ENCODE data around the gene FABP3. TPM values are rescaled to one million over a fixed set of nuclear protein-coding genes. Genes with fewer than 3 reads are reported as not detected.

The FABP3 gene
- total RNA-seq, 2 donors from 2014 or later, result 3.0 to 3.4 TPM

DNA sequence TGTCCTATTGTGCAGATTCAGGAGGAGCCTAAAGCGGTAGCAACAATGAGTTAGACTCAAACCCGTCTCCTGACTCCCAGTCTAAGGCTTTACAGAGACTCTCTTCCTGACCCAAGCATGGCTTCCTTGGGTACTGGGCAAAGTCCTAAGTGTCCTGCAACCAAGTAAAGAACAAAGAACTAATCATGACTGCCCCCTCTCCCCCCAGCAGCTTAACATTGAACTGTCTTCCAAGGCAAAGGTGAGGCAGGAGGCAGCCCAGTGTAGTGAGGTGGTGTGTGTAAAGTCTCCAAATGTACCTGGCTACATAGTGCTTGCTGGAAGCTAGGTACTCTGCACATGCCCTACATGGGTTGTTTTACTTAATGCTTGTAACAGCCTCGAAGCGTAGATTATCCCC lies 2.3 kb downstream of the FABP3 start:
- no peak overlapping the region for H3K4me3 Mint-ChIP-seq
- Histone ChIP-seq H3K9ac (ENCODE audit: extremely low read depth, low read length, poor library complexity, severe bottlenecking) (no peak overlapping the region), H3K9me3 (ENCODE audit: control insufficient read depth, low read length) (no peaks in the 10 kb centered on the region), H3K27me3 (ENCODE audit: control insufficient read depth, insufficient read depth, low read length, poor library complexity, severe bottlenecking) (no peaks in the 10 kb centered on the region), H3K4me3 (ENCODE audit: low read length) (no peak overlapping the region), H3K36me3 (ENCODE audit: control insufficient read depth, insufficient read depth, low read length) (peaks cover 20% of the 10 kb centered on the region), H3K4me1 (ENCODE audit: control insufficient read depth, insufficient read depth, low read length) (peaks cover 24% of the 10 kb centered on the region), H3K27ac (ENCODE audit: low read depth, low read length) (no peak overlapping the region)
- H3K27ac Mint-ChIP-seq, result no peak overlapping the region
- no peak for DNase-seq
- H3K27me3 Mint-ChIP-seq (ENCODE audit: insufficient read depth), result peaks cover 6% of the 10 kb centered on the region
- peaks cover 10% of the 10 kb centered on the region for H3K36me3 Mint-ChIP-seq (ENCODE audit: low read depth)
- TF ChIP-seq, protein P1, sequence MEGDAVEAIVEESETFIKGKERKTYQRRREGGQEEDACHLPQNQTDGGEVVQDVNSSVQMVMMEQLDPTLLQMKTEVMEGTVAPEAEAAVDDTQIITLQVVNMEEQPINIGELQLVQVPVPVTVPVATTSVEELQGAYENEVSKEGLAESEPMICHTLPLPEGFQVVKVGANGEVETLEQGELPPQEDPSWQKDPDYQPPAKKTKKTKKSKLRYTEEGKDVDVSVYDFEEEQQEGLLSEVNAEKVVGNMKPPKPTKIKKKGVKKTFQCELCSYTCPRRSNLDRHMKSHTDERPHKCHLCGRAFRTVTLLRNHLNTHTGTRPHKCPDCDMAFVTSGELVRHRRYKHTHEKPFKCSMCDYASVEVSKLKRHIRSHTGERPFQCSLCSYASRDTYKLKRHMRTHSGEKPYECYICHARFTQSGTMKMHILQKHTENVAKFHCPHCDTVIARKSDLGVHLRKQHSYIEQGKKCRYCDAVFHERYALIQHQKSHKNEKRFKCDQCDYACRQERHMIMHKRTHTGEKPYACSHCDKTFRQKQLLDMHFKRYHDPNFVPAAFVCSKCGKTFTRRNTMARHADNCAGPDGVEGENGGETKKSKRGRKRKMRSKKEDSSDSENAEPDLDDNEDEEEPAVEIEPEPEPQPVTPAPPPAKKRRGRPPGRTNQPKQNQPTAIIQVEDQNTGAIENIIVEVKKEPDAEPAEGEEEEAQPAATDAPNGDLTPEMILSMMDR (conservative IDR thresholded peaks at IDR 0.05), result no peak
- H3K4me1 Mint-ChIP-seq, result peaks cover 47% of the 10 kb centered on the region
- H3K9me3 Mint-ChIP-seq, result no peaks in the 10 kb centered on the region
- WGBS, 2 experiments (ENCODE audit: insufficient coverage in 1 of 2, insufficient read length in 1 of 2), result 89 to 95% methylated on average over 4 of the region's 4 CpGs

DNA sequence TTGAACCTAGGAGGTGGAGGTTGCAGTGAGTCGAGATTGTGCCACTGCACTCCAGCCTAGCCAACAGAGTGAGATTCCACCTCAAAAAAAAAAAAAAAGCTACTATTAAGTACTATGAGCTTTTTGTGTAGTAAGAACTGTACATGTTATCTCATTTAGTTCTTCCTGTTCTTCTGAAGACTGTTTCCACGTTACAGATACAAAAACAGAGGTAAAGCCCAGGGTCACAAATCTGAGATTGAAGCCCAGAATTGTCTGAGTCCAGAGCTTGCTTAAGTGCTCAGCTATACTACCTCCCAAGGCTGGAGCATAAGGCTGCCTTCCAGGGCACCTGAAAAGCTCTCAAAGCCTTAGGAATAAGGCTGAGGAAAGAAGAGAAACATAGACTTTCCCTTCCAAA lies 2.9 kb downstream of the FABP3 start:
- TF ChIP-seq, protein P1 (conservative IDR thresholded peaks at IDR 0.05), result no peak
- WGBS, 2 experiments (ENCODE audit: insufficient coverage in 1 of 2, insufficient read length in 1 of 2), result 89% methylated on average over 1 of the region's 2 CpGs; no CpG with 5 or more reads in 1 of the 2 experiments
- no peak overlapping the region for H3K4me3 ChIP-seq (ENCODE audit: low read length)
- H3K4me1 Mint-ChIP-seq, result peaks cover 47% of the 10 kb centered on the region
- no peaks in the 10 kb centered on the region for H3K27me3 ChIP-seq (ENCODE audit: control insufficient read depth, insufficient read depth, low read length, poor library complexity, severe bottlenecking)
- H3K36me3 ChIP-seq (ENCODE audit: control insufficient read depth, insufficient read depth, low read length), result peaks cover 25% of the 10 kb centered on the region
- H3K4me1 ChIP-seq (ENCODE audit: control insufficient read depth, insufficient read depth, low read length), result peaks cover 27% of the 10 kb centered on the region
- H3K9ac ChIP-seq (ENCODE audit: extremely low read depth, low read length, poor library complexity, severe bottlenecking), result no peak overlapping the region
- H3K36me3 Mint-ChIP-seq (ENCODE audit: low read depth), result peaks cover 13% of the 10 kb centered on the region
- H3K27ac Mint-ChIP-seq, result no peak overlapping the region
- H3K4me3 Mint-ChIP-seq, result no peak overlapping the region
- no peak for DNase-seq
- peaks cover 6% of the 10 kb centered on the region for H3K27me3 Mint-ChIP-seq (ENCODE audit: insufficient read depth)
- H3K27ac ChIP-seq (ENCODE audit: low read depth, low read length), result no peak overlapping the region
- no peaks in the 10 kb centered on the region for H3K9me3 ChIP-seq (ENCODE audit: control insufficient read depth, low read length)
- H3K9me3 Mint-ChIP-seq, result no peaks in the 10 kb centered on the region

DNA sequence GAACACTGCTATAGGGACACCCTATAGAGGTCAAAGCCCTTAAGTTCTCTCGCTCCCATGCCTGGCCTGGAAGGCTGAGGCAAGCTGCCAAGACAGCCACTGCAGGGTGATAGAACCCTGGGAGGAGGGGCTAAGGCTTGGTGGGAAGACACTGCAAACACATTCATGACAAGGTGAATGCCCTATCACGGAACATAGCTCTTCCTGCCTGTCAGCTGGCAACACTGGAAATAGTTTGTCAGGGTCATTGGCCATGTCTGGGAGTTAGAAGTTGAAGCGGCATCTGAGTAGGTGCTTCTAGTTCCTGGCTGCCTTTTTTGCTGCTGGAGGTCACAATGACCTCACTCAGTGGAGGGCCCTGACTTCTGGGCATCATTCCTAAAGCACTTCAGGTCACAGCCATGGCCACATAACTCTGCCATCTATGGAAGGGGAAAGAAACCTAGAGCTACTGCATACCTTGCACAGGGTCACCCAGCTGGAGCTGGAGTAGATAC lies 4.2 kb downstream of the FABP3 start:
- 96 to 100% methylated on average over 3 of the region's 3 CpGs for WGBS, 2 experiments (ENCODE audit: insufficient coverage in 1 of 2, insufficient read length in 1 of 2)
- H3K27ac Mint-ChIP-seq, result no peak overlapping the region
- DNase-seq, result no peak
- H3K36me3 ChIP-seq (ENCODE audit: control insufficient read depth, insufficient read depth, low read length), result peaks cover 34% of the 10 kb centered on the region
- TF ChIP-seq, protein P1 (conservative IDR thresholded peaks at IDR 0.05), result no peak
- H3K27me3 ChIP-seq (ENCODE audit: control insufficient read depth, insufficient read depth, low read length, poor library complexity, severe bottlenecking), result no peaks in the 10 kb centered on the region
- H3K4me3 Mint-ChIP-seq, result no peak overlapping the region
- no peak overlapping the region for H3K4me3 ChIP-seq (ENCODE audit: low read length)
- H3K4me1 ChIP-seq (ENCODE audit: control insufficient read depth, insufficient read depth, low read length), result peaks cover 27% of the 10 kb centered on the region
- H3K27me3 Mint-ChIP-seq (ENCODE audit: insufficient read depth), result peaks cover 6% of the 10 kb centered on the region
- peaks cover 27% of the 10 kb centered on the region for H3K36me3 Mint-ChIP-seq (ENCODE audit: low read depth)
- no peaks in the 10 kb centered on the region for H3K9me3 Mint-ChIP-seq
- no peak overlapping the region for H3K9ac ChIP-seq (ENCODE audit: extremely low read depth, low read length, poor library complexity, severe bottlenecking)
- H3K4me1 Mint-ChIP-seq, result peaks cover 45% of the 10 kb centered on the region
- no peaks in the 10 kb centered on the region for H3K9me3 ChIP-seq (ENCODE audit: control insufficient read depth, low read length)
- no peak overlapping the region for H3K27ac ChIP-seq (ENCODE audit: low read depth, low read length)

Data from endodermal cell (in vitro differentiated cells).